GM18505 (cell line): ENCODE results near the gene CDH20.

Experiments used
- ATAC-seq: cut with Tn5 transposase; IDR thresholded peaks from one replicate; pipeline ENCODE4 v1.9.1; 2021; ENCODE audit not compliant: unreplicated experiment
- POLR2A ChIP-seq: IDR thresholded peaks from 4 replicates; pipeline ENCODE4 v1.6.1; 2011; ENCODE audit warnings: borderline replicate concordance; ENCODE audit not compliant: insufficient read depth, insufficient read length; ENCODE audit errors: extremely low read depth

The CDH20 gene

DNA sequence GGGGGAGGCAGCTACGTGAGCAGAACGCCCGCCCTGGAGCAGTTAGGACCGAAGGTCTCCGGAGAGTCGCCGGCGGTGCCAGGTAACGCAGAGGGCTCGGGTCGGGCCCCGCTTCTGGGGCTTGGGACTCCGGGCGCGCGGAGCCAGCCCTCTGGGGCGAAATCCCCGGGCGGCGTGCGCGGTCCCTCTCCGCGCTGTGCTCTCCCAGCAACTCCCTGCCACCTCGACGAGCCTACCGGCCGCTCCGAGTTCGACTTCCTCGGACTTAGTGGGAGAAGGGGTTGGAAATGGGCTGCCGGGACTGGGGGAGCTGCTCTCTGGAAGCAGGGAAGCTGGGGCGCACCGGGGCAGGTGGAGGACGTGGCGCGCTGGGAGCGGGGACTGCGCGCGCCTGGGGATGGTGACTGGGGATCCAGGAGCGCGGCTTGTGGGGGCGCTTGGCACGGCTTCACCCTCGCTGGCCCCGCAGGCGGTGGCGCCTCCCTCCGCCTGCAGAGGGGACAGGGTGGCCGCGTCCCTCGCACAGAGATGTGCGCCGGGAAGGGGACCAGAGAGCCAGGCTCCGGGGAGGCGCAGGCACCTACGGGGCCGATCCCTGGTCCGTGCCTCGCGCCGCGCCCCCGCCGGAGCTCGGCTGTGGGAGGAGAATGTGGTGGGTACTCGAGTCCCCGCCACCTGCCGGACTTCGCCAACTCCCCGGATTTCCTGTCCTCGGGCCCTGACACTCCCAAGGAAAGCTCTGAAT, 688 bp downstream of the CDH20 start:
- TF ChIP-seq POLR2A: no peak
- no peak for ATAC-seq

- no peak for TF ChIP-seq POLR2A
- ATAC-seq: no peak
Observed at GRCh38 chr18:61334491-61334850, 1.2 kb downstream of the CDH20 start.

GRCh38 chr18:61334951-61335683, 1.9 kb downstream of the CDH20 start:
- ATAC-seq: no peak
- TF ChIP-seq POLR2A: no peak

DNA sequence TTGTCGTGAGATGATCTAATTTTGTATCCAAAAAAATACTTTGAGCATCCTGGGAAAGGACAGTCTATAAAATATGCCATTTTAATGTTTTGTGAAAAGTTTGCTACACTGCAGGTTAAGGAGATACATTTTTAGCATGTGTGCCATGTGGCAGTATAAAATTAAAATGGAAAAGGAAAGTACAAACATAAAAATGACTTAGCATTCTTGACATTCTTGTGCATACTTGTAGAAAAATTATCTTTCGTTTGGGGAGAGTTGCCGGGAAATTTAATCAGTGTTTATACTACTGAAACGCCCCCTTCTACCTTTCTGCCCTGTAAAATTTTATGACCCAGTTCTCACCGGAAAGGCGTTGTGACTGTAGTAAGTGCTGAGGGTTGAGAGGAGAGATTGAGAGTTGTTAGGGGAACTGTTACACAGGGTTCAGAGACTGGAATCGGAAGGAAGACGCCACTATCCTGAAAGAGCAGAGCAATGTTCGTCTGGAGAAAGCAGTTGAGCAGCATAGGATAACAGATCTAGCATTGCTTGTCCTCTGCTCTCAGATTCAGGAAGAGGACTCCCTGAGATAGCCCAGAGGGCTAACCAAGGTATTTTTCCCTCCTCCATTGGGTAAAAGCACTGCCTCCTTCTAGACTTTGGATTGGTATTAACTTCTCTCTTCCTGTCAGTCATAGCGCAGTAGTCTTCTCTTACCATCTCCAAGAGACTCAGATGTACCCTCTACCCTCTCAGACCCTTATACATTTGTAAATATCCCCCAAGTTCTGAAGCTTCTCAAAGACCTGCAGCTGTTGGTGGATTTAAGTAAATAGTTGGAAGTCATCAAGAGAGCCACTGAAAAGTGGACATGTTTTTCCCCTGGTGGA, 2.7 kb downstream of the CDH20 start:
- TF ChIP-seq POLR2A: no peak
- ATAC-seq: no peak

DNA sequence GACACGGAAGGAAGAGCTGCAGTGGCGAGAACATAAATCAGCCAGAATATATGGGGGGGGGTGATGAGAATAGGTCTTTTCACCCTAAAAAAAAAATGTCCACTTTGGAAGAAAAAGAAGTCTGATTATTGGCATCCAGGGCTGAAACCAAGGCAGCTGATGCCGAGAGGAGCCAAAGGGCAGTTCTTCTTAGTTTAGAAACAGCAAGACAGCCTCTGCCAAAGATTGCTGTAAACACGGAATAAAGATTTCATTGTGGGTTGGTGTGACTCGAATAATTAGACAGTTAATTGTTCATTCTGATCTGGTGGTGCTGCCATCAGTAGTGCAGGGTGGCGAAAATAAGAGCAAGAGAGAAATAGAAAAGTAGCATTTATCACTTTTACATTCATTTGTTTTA, 3.5 kb downstream of the CDH20 start:
- TF ChIP-seq POLR2A: no peak
- no peak for ATAC-seq

DNA sequence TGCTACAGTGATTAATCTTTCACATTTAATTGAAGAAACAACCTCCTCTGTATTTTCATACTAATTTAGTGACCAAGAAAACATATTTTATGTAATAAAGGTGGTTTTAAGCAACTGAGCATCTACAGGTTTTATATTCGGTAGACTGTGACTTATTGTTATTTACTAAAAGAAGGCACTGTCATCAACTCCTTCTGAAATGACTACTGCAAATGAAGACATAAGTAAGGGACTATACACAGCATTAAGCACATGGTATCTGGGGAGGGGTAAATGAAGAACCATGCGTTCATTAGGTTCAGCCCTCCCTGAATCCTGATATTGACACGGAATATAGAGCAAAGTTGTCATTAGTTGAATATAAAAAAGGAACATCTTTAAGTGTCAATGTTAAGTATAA, 4.3 kb downstream of the CDH20 start:
- ATAC-seq: no peak
- no peak for TF ChIP-seq POLR2A

- TF ChIP-seq POLR2A: no peak
- no peak for ATAC-seq
Observed at GRCh38 chr18:61340148-61340547, 6.9 kb downstream of the CDH20 start.

DNA sequence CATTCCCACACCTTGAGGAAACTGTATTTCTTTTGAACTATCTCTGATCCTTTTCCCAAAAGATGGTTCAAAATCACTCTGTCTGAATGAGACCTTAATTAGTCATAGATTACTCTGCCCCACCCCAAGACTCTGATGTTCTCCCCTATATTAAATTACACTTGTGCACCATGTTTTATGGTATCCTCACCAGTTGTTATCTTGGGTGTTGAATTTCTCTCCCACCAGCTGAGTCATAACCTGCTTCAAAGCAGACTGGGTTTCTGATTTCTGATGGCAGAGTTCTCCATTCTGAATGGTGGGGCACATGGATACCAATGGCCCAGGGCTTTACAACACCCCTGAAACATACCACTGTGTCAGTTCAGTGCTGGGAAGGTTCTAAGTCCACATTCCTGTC, 15.0 kb downstream of the CDH20 start:
- no peak for ATAC-seq
- no peak for TF ChIP-seq POLR2A

DNA sequence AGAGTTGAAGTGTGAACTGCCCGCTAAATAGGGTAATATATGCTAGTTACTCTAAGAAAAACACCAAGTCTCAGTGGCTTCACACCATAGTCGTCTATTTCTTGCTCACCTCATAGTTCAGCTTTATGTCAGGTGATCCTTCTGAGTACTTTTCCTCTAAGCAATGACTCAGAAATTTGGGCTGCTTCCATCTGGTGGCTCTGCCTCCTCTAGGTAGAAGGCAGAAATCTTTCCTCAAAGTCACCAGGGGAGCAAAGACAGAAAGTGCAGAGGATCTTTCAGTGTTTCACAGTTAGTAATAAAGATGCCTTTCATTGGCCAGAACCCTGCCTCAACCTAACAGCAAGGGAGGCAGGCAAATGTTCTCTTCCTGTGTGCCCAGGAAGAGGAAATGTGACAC, 17.3 kb downstream of the CDH20 start:
- ATAC-seq: no peak
- TF ChIP-seq POLR2A: no peak

GRCh38 chr18:61352059-61352458, 18.8 kb downstream of the CDH20 start:
- no peak for TF ChIP-seq POLR2A
- no peak for ATAC-seq

DNA sequence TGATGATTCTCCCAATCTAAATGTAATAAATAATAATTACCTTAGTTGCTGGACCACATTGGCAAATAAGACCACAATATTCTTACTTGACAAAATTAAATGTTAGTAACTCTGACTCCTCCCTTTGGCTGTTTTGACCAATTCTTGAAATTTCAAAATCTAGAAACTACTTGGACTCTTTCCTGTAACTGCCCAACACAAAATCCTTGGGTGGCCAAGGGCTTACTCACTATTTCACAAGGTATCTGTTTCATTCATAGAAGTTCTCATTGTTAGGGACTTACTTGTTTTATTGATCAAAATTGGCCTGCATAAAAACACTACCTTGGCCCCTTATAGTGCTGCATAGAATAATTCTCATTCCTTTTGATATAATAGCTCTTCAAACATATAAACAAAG, 19.4 kb downstream of the CDH20 start:
- no peak for ATAC-seq
- no peak for TF ChIP-seq POLR2A

DNA sequence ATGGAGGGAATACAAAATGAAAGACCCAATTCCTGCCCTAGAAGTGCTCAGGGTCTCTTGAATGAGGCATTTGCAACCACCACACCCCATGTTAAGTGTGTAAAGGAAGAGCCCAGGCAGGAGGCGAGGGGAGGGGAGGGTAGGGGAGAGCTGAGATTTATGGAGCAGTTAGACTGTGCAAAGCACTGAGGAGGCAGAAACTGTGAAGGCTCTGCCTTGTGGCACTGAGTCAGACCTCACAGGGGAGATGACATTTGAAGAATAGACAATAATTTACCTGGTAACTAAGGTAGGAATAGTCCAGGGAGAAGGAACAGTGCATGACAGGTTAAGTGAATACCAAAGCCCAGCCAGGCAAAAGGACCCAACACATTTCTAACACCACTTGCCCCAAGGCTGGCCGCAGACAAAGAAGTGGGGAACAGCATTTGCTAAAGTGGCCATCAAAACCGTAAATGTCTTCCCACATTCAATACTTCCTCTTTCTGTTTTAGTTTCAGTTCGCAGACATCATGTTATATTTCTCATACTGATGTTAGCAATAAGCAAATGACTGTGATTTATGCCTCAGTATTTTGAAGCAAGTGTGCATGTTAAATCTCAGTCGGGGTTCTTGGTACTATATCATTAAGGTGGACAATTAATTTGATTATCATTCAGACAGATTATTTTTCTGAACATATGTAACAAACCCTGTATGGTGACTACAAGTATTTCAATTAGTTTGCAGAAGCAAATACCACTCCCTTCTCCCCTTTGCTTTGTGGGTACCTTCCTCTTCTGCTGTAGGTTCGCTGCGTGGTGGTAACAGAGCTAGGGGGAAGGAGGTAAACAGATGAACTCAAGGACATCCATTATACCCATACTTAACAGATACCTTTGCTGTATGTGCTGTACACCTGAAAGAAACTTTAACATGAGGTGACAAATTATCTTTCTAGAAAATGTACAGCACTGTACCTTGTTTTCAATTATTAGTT, 27.5 kb downstream of the CDH20 start:
- peak; percentile 94 for ATAC-seq
- no peak for TF ChIP-seq POLR2A

DNA sequence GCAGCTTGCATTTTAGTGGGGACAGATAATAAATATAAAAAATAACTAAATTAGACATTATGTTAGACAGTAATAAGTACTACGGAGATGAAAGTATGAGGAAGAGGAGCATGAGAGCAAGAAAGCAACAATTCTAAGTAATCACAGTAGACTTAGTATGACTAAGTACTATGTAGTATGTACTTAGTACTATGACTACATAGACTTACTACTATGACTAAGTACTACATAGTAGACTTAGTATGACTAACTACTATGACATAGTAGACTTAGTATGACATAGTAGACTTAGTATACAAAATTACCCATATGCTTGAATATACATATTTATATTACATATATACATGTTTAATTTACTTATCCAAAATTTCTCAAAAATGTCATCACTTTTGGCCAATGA, 29.3 kb downstream of the CDH20 start:
- TF ChIP-seq POLR2A: no peak
- no peak for ATAC-seq

GRCh38 chr18:61364953-61365352, 31.7 kb downstream of the CDH20 start:
- ATAC-seq: no peak
- no peak for TF ChIP-seq POLR2A
